K562 (cell line): ENCODE results near the gene GRID2IP. TPM values are rescaled to one million over a fixed set of nuclear protein-coding genes. Genes with fewer than 3 reads are reported as not detected.

Experiments
- ATAC-seq: fragments of 200-7000 bp; cut with Tn5 transposase; 3 replicates; pipeline ENCODE4 v1.9.1; 2020; ENCODE audit warnings: moderate library complexity
- BruUV-seq: library from RNA; stranded (reverse); fragments of 400-500 nt; replicated peaks from 2 replicates; lab custom pipeline; 2021; lab: Mats Ljungman, UMichigan
- CTCF ChIA-PET: fragments of 300-600 bp; formaldehyde crosslinking; extraction: SDS; loops from one replicate; lab custom pipeline; 2021; ENCODE audit warnings: low intra/inter-chr PET ratio; lab: Yijun Ruan, JAX
- POLR2A ChIA-PET: fragments of 300-600, 350-650 bp; sonication (Branson Sonifier 250); formaldehyde crosslinking; extraction: SDS; loops from one replicate; lab custom pipeline; 2021; ENCODE audit warnings: antibody characterized with exemption, inconsistent platforms; lab: Yijun Ruan, JAX
- DNase-seq, 4 experiments: peaks; one replicate each; pipeline versions ENCODE4 v3.0.0 to v3.0.0-alpha.2; 2011 to 2018; ENCODE audit warnings: low spot score in 3 of 4, mixed read lengths in 3 of 4; ENCODE audit errors: extremely low read depth in 1 of 4
- FAIRE-seq: peaks from 2 replicates; lab custom pipeline; 2011; peaks lifted over from hg19 to GRCh38; lab: Jason Lieb, UNC
- H2AFZ ChIP-seq: 2 replicates; pipeline ENCODE4 v1.6.0; 2011; ENCODE audit warnings: low read depth, low read length, control low read depth, inconsistent platforms
- H3K27ac ChIP-seq: fragments of 200-600 bp; 3 replicates; pipeline ENCODE4 v1.8.0; 2011; ENCODE audit warnings: low read depth, mild to moderate bottlenecking, control low read depth, inconsistent platforms, low read length, moderate library complexity, mixed read lengths; ENCODE audit errors: extremely low read depth
- H3K27me3 ChIP-seq, 2 experiments: fragments of 300-600 bp in 1 of 2; 2 replicates in 1 of 2; 3 replicates in 1 of 2; pipeline versions ENCODE4 v1.6.0 to v1.8.0; 2011; ENCODE audit warnings: inconsistent platforms in 2 of 2, low read length in 2 of 2, mild to moderate bottlenecking in 1 of 2, mixed read lengths in 1 of 2, moderate library complexity in 1 of 2; ENCODE audit not compliant: control insufficient read depth in 2 of 2, insufficient read depth in 2 of 2
- H3K36me3 ChIP-seq: fragments of 300-600 bp; 3 replicates; pipeline ENCODE4 v1.8.0; 2011; ENCODE audit warnings: mild to moderate bottlenecking, low read length, inconsistent platforms; ENCODE audit not compliant: control insufficient read depth, insufficient read depth
- H3K4me1 ChIP-seq, 2 experiments: fragments of 200-600 bp in 1 of 2; replicated peaks in 1 of 2; 2 replicates in 1 of 2; 3 replicates in 1 of 2; pipeline versions ENCODE4 v1.5.1 to v1.8.0; 2011; ENCODE audit warnings: inconsistent platforms in 2 of 2, low read length in 2 of 2, mild to moderate bottlenecking in 1 of 2, mixed read lengths in 1 of 2, moderate library complexity in 1 of 2; ENCODE audit not compliant: control insufficient read depth in 2 of 2, insufficient read depth in 2 of 2
- H3K4me2 ChIP-seq: 2 replicates; pipeline ENCODE4 v1.6.1; 2011; ENCODE audit warnings: low read length, control low read depth, inconsistent platforms, mixed read lengths; ENCODE audit not compliant: insufficient read depth
- H3K4me3 ChIP-seq: fragments of 200-600 bp; sonication (generic), shearing (Covaris generic); 2 replicates; pipeline ENCODE4 v1.5.1; 2016; ENCODE audit warnings: control low read depth, inconsistent platforms
- H3K79me2 ChIP-seq: fragments of 200-600 bp; 3 replicates; pipeline ENCODE4 v1.8.0; 2011; ENCODE audit warnings: low read length, inconsistent platforms; ENCODE audit not compliant: control insufficient read depth, insufficient read depth
- H3K9ac ChIP-seq, 2 experiments: 2 replicates each; pipeline versions ENCODE4 v1.6.0 to v1.6.1; 2011; ENCODE audit warnings: low read depth in 2 of 2, low read length in 2 of 2, control low read depth in 1 of 2, inconsistent platforms in 1 of 2, mild to moderate bottlenecking in 1 of 2, mixed read lengths in 1 of 2; ENCODE audit not compliant: insufficient read depth in 1 of 2
- H3K9me1 ChIP-seq: one replicate; pipeline ENCODE4 v1.6.0; 2011; ENCODE audit warnings: inconsistent platforms, mild to moderate bottlenecking, low read length, moderate library complexity; ENCODE audit not compliant: control insufficient read depth, insufficient read depth
- H3K9me3 ChIP-seq: replicated peaks from 2 replicates; pipeline ENCODE4 v1.5.1; 2011; ENCODE audit warnings: low read depth, low read length, inconsistent platforms; ENCODE audit not compliant: control insufficient read depth, insufficient read depth
- H4K20me1 ChIP-seq: replicated peaks from 2 replicates; pipeline ENCODE4 v1.6.1; 2011; ENCODE audit warnings: low read length, inconsistent platforms, mixed read lengths; ENCODE audit not compliant: control insufficient read depth, insufficient read depth
- GTF2E2 ChIP-seq: fragments of 200-800 bp; sonication (Bioruptor generic); IDR thresholded peaks from 2 replicates; pipeline ENCODE4 v1.6.1; 2016; ENCODE audit warnings: missing genetic modification characterization, missing compliant biosample characterization
- RBFOX2 ChIP-seq: fragments of 200-400 bp; formaldehyde crosslinking; IDR thresholded peaks from 2 replicates; pipeline ENCODE4 v1.6.1; 2017; ENCODE audit warnings: low read depth, mild to moderate bottlenecking, low read length, moderate library complexity
- STAT5B ChIP-seq: fragments of 250-450 bp; sonication (Bioruptor Pico); IDR thresholded peaks from 2 replicates; pipeline ENCODE4 v1.8.0; 2021; ENCODE audit warnings: mild to moderate bottlenecking, inconsistent platforms
- ZNF668 ChIP-seq: fragments of 250-450 bp; sonication (Bioruptor Pico); IDR thresholded peaks from 2 replicates; pipeline ENCODE4 v1.8.0; 2022; ENCODE audit warnings: mild to moderate bottlenecking, inconsistent platforms
- ZNF780A ChIP-seq: fragments of 250-450 bp; sonication (Bioruptor Pico); IDR thresholded peaks from 2 replicates; pipeline ENCODE4 v1.5.0; 2021; ENCODE audit warnings: mild to moderate bottlenecking
- WGBS: fragments of 100-300 bp; shearing (Covaris generic); methylation state at CpG from one replicate; pipeline ENCODE4 v1.1.6; 2016; ENCODE audit warnings: low coverage, mixed read lengths; ENCODE audit not compliant: insufficient coverage; ENCODE audit errors: missing lambda C conversion rate; 5-methylcytosine and 5-hydroxymethylcytosine counted together
- in situ Hi-C: fragments of 300-500 bp; cut with MboI; formaldehyde crosslinking; loops from 4 replicates; pipeline ENCODE4 v1.15.0; 2018; ENCODE audit warnings: inconsistent platforms, mixed read lengths
- intact Hi-C: fragments of 100-400 bp; cut with micrococcal nuclease; formaldehyde crosslinking; loops from 2 replicates; pipeline ENCODE4 v1.14.2; 2022
- polyA plus RNA-seq, 8 experiments: library from polyadenylated mRNA; depleted of rRNA in 4 of 8; stranded (reverse) in 5 of 8; unstranded in 3 of 8; fragments of >200 nt; fragmentation: Nextera tagmentation in 2 of 8; fragmentation: Illumina TruSeq in 1 of 8; extraction: Ambion mirVana in 2 of 8; extraction: Trizol in 1 of 8; gene quantifications; 2 replicates each; pipeline versions ENCODE4 v1.2.1 to v1.2.3, GENCODE V29; 2011 to 2014; ENCODE audit warnings: inconsistent platforms in 1 of 8, missing spikeins in 1 of 8
- total RNA-seq, 7 experiments: library from RNA; depleted of rRNA in 6 of 7; stranded (reverse); fragments of >200 nt in 6 of 7; fragmentation: Illumina TruSeq in 2 of 7; extraction: Trizol in 2 of 7; gene quantifications; 2 replicates each; pipeline versions ENCODE4 v1.2.1 to v1.2.3, GENCODE V29; 2011 to 2021; ENCODE audit warnings: low replicate concordance in 1 of 7
- TF ChIP-seq, protein P1 (sequence below): fragments of 250-450 bp; sonication (Bioruptor Pico); IDR thresholded peaks from 2 replicates; pipeline ENCODE4 v1.8.0; 2021; ENCODE audit warnings: moderate library complexity, mild to moderate bottlenecking, inconsistent platforms
- TF ChIP-seq, protein P2 (sequence below): IDR thresholded peaks from 3 replicates; pipeline ENCODE4 v1.6.1; 2011; ENCODE audit warnings: borderline replicate concordance, mild to moderate bottlenecking; ENCODE audit not compliant: insufficient read length, insufficient read depth

The GRID2IP gene
- total and polyA plus RNA-seq, 9 of the 15 experiments (the other 6 are each of a cell fraction or from before 2014, with no cell fraction given): not detected

DNA sequence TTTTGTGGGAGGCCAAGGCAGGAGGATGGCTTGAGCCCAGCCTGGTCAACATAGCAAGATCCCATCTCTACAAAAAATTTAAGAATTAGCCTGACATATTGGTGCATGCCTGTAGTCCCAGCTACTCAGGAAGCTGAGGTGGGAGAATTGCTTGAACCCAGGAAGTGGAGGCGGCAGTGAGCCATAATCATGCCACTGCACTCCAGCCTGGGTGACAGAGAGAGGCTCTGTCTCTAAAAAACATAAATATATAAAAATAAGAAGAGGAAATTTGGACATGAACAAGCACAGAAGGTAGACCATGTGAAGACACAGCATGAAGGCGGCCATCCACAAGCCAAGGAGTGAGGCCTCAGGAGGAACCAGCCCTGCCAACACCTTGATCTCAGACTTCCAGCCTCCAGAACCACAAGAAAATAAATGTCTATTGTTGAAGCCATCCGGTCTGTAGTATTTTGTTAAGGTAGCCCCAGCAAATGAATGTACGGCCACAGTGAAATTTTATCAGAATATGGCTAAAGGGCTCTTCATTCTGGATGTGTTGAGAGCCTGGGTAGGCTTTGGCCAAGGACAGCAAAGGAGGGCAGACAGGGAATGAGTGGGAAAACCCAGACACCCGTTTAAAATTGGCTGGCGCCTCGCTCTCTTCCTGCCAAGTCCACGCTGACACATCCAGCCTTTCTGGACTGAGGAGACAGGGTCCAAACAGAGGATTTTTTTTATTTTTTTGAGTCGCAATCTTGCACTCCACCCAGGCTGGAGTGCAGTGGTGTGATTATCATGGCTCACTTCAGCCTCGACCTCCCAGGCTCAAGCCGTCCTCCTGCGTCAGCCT is 12.9 kb upstream of the GRID2IP start:
- no peaks in the 10 kb centered on the region for H3K36me3 ChIP-seq
- intact Hi-C loops: no loop called here
- H3K9me3 ChIP-seq: no peaks in the 10 kb centered on the region
- H3K9ac ChIP-seq: no peak overlapping the region
- ChIA-PET CTCF (no interaction called here), POLR2A (no interaction called here)
- TF ChIP-seq ZNF668 (no peak), ZNF780A (no peak), STAT5B (CRISPR knock-in tag) (no peak), RBFOX2 (no peak), GTF2E2 (tag) (no peak)
- TF ChIP-seq, protein P1, sequence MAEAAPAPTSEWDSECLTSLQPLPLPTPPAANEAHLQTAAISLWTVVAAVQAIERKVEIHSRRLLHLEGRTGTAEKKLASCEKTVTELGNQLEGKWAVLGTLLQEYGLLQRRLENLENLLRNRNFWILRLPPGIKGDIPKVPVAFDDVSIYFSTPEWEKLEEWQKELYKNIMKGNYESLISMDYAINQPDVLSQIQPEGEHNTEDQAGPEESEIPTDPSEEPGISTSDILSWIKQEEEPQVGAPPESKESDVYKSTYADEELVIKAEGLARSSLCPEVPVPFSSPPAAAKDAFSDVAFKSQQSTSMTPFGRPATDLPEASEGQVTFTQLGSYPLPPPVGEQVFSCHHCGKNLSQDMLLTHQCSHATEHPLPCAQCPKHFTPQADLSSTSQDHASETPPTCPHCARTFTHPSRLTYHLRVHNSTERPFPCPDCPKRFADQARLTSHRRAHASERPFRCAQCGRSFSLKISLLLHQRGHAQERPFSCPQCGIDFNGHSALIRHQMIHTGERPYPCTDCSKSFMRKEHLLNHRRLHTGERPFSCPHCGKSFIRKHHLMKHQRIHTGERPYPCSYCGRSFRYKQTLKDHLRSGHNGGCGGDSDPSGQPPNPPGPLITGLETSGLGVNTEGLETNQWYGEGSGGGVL (CRISPR knock-in tag): no peak
- TF ChIP-seq, protein P2, sequence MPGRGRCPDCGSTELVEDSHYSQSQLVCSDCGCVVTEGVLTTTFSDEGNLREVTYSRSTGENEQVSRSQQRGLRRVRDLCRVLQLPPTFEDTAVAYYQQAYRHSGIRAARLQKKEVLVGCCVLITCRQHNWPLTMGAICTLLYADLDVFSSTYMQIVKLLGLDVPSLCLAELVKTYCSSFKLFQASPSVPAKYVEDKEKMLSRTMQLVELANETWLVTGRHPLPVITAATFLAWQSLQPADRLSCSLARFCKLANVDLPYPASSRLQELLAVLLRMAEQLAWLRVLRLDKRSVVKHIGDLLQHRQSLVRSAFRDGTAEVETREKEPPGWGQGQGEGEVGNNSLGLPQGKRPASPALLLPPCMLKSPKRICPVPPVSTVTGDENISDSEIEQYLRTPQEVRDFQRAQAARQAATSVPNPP: no peak
- in situ Hi-C loops: no loop called here
- H3K79me2 ChIP-seq: no peaks in the 10 kb centered on the region
- H3K27me3 ChIP-seq: peaks cover 23 to 35% of the 10 kb centered on the region in 2 experiments; a peak in 4 of 5 replicates
- FAIRE-seq: no peak
- H3K4me1 ChIP-seq: no peaks in the 10 kb centered on the region; a peak in 1 of 5 replicates
- no peaks in the 10 kb centered on the region for H4K20me1 ChIP-seq
- no peaks in the 10 kb centered on the region for H3K9me1 ChIP-seq
- DNase-seq: no peak
- ATAC-seq: no peak
- no TSS peak for BruUV-seq
- no peak overlapping the region for H3K4me3 ChIP-seq
- H2AFZ ChIP-seq: no peak overlapping the region
- no peak overlapping the region for H3K27ac ChIP-seq
- no peak overlapping the region for H3K4me2 ChIP-seq
- WGBS: 17% methylated on average over 12 of the region's 12 CpGs
